GM12878 (cell line): Measurements from ENCODE around the gene KCNK13. TPM values are rescaled to one million over a fixed set of nuclear protein-coding genes. Genes with fewer than 3 reads are reported as not detected.
A peak's percentile ranks its signal among the peaks of the same experiment; 100 is the strongest.

Experiments used
- ATAC-seq: fragments of 200-7000 bp; cut with Tn5 transposase; 3 replicates; pipeline ENCODE4 v1.9.1; 2020; ENCODE audit warnings: mild to moderate bottlenecking, moderate library complexity
- BruUV-seq: library from RNA; stranded (reverse); fragments of 400-500 nt; replicated peaks from 2 replicates; lab custom pipeline; 2021; lab: Mats Ljungman, UMichigan
- CTCF ChIA-PET: fragments of 300-600 bp; sonication (Branson Sonifier 250); formaldehyde crosslinking; extraction: SDS; loops from one replicate; lab custom pipeline; 2021; ENCODE audit warnings: inconsistent platforms; lab: Yijun Ruan, JAX
- POLR2A ChIA-PET: fragments of 350-600 bp; formaldehyde crosslinking; extraction: SDS; loops from one replicate; lab custom pipeline; 2021; ENCODE audit warnings: inconsistent platforms; lab: Charles Lee
- RAD21 ChIA-PET: fragments of 300-600 bp; sonication (Branson Sonifier 250); formaldehyde crosslinking; loops from one replicate; lab custom pipeline; 2023; ENCODE audit warnings: antibody characterized with exemption; ENCODE audit not compliant: unreplicated experiment; lab: Charles Lee
- SMC1A ChIA-PET: fragments of 300-600 bp; sonication (Branson Sonifier 250); formaldehyde crosslinking; loops from one replicate; lab custom pipeline; 2023; ENCODE audit not compliant: unreplicated experiment, uncharacterized antibody; lab: Charles Lee
- DNase-seq: peaks from one replicate; pipeline ENCODE4 v3.0.0-alpha.2; 2011; ENCODE audit warnings: low read depth, low spot score
- FAIRE-seq: peaks from 3 replicates; lab custom pipeline; 2011; peaks lifted over from hg19 to GRCh38; lab: Jason Lieb, UNC
- H2AFZ ChIP-seq: 2 replicates; pipeline ENCODE4 v1.6.0; 2011; ENCODE audit warnings: low read depth, low read length, control low read depth; ENCODE audit not compliant: control insufficient read depth
- H3K27ac ChIP-seq: 2 replicates; pipeline ENCODE4 v1.5.1; 2011; ENCODE audit warnings: control low read depth; ENCODE audit not compliant: control insufficient read depth, insufficient read depth
- H3K27me3 ChIP-seq, 2 experiments: replicated peaks in 1 of 2; 2 replicates each; pipeline versions ENCODE4 v1.6.0 to v1.6.1; 2011; ENCODE audit warnings: low read length in 1 of 2; ENCODE audit not compliant: control insufficient read depth in 2 of 2, insufficient read depth in 2 of 2
- H3K36me3 ChIP-seq, 2 experiments: 2 replicates each; pipeline ENCODE4 v1.5.1; 2011; ENCODE audit warnings: low read length in 1 of 2; ENCODE audit not compliant: control insufficient read depth in 2 of 2, insufficient read depth in 2 of 2
- H3K4me1 ChIP-seq: 2 replicates; pipeline ENCODE4 v1.6.1; 2011; ENCODE audit warnings: mild to moderate bottlenecking, low read length, moderate library complexity, mixed read lengths; ENCODE audit not compliant: control insufficient read depth, insufficient read depth
- H3K4me2 ChIP-seq: 2 replicates; pipeline ENCODE4 v1.6.0; 2011; ENCODE audit warnings: control low read depth; ENCODE audit not compliant: control insufficient read depth, insufficient read depth
- H3K4me3 ChIP-seq: fragments of 200-600 bp; sonication (generic); 2 replicates; pipeline ENCODE4 v1.5.1; 2016
- H3K79me2 ChIP-seq: 2 replicates; pipeline ENCODE4 v1.6.0; 2011; ENCODE audit warnings: low read length; ENCODE audit not compliant: control insufficient read depth, insufficient read depth
- H3K9ac ChIP-seq: 2 replicates; pipeline ENCODE4 v1.8.0; 2011; ENCODE audit warnings: low read length, control low read depth, mixed read lengths; ENCODE audit not compliant: control insufficient read depth, insufficient read depth
- H3K9me3 ChIP-seq: replicated peaks from 3 replicates; pipeline ENCODE4 v1.5.1; 2011; ENCODE audit warnings: mild to moderate bottlenecking, low read length; ENCODE audit not compliant: control insufficient read depth, insufficient read depth
- H4K20me1 ChIP-seq: 2 replicates; pipeline ENCODE4 v1.6.0; 2011; ENCODE audit not compliant: control insufficient read depth, insufficient read depth
- CBX5 ChIP-seq: sonication (generic); IDR thresholded peaks from 2 replicates; pipeline ENCODE4 v1.6.1; 2016; ENCODE audit warnings: low read depth, moderate library complexity, mild to moderate bottlenecking, inconsistent platforms
- TBL1XR1 ChIP-seq: IDR thresholded peaks from 2 replicates; pipeline ENCODE4 v1.6.1; 2012; ENCODE audit warnings: low read depth, low read length, improper control_type of control experiment
- ZBTB33 ChIP-seq: fragments of 450-650 bp; IDR thresholded peaks from 2 replicates; pipeline ENCODE4 v1.6.1; 2017; ENCODE audit warnings: mild to moderate bottlenecking
- WGBS: methylation state at CpG from one replicate; pipeline ENCODE4 v1.1.6; 2016; ENCODE audit warnings: low lambda C conversion rate; ENCODE audit not compliant: insufficient replicate concordance, insufficient coverage; ENCODE audit errors: missing lambda C conversion rate; 5-methylcytosine and 5-hydroxymethylcytosine counted together
- in situ Hi-C: fragments of 300-500 bp; cut with MboI; formaldehyde crosslinking; loops from 9 replicates; pipeline ENCODE4 v1.14.3; 2018; ENCODE audit warnings: mixed read lengths
- intact Hi-C: fragments of 100-400 bp; cut with micrococcal nuclease; formaldehyde crosslinking; loops from one replicate; pipeline ENCODE4 v1.14.2; 2022; ENCODE audit not compliant: unreplicated experiment
- polyA plus RNA-seq, 11 experiments: library from polyadenylated mRNA; depleted of rRNA in 4 of 11; unstranded in 6 of 11; stranded (reverse) in 5 of 11; fragments of >200 nt; fragmentation: Nextera tagmentation in 4 of 11; fragmentation: Illumina TruSeq in 1 of 11; extraction: Ambion mirVana in 4 of 11; extraction: Trizol in 1 of 11; gene quantifications; 1 replicate in 1 of 11; 2 replicates in 10 of 11; pipeline versions ENCODE4 v1.2.1 to v1.2.3, GENCODE V29; 2011 to 2016; ENCODE audit warnings: inconsistent platforms in 2 of 11, missing spikeins in 2 of 11, low read depth in 1 of 11
- total RNA-seq, 4 experiments: library from RNA; depleted of rRNA in 3 of 4; stranded (reverse); fragments of >200 nt in 3 of 4; fragmentation: Illumina TruSeq in 1 of 4; extraction: Trizol in 1 of 4; gene quantifications; 2 replicates each; pipeline versions ENCODE4 v1.2.1 to v1.2.3, GENCODE V29; 2013 to 2021

The KCNK13 gene
- total and polyA plus RNA-seq, 10 of the 15 experiments (the other 5 are each of a cell fraction or from before 2014, with no cell fraction given) = not detected

- peaks cover 4 to 12% of the 10 kb centered on the region in 2 experiments for H3K36me3 ChIP-seq
- ChIA-PET CTCF (no interaction called here), POLR2A (no interaction called here), RAD21 (no interaction called here), SMC1A (interaction anchor here (0.5 kb wide), 1 partner anchor 272 kb away, joined by 4 read pairs; no protein-coding TSS in a partner anchor)
- BruUV-seq = no TSS peak
- no peaks in the 10 kb centered on the region for H3K9me3 ChIP-seq
- in situ Hi-C loops (no loop called here), intact Hi-C loops (no loop called here)
- no peaks in the 10 kb centered on the region for H4K20me1 ChIP-seq
- no peak overlapping the region for H3K4me2 ChIP-seq
- peak; percentile 74; the same call in 1 of the 2 replicates for TF ChIP-seq ZBTB33
- no peak for TF ChIP-seq CBX5
- TF ChIP-seq TBL1XR1 = no peak
- H3K27ac ChIP-seq = peak overlapping the region; percentile 39
- no peak overlapping the region for H3K9ac ChIP-seq
- no peak overlapping the region for H2AFZ ChIP-seq
- DNase-seq (peak; percentile 16), FAIRE-seq (no peak), ATAC-seq (peak; percentile 75)
- H3K27me3 ChIP-seq = no peaks in the 10 kb centered on the region
- H3K4me1 ChIP-seq = peaks cover 7% of the 10 kb centered on the region
- no peak overlapping the region for H3K4me3 ChIP-seq
- WGBS = 67% methylated on average over 6 of the region's 6 CpGs
- H3K79me2 ChIP-seq = no peaks in the 10 kb centered on the region
Measured at GRCh38 chr14:90034835-90035525, 26.8 kb upstream of the KCNK13 start.
